ENCODE data around the gene KCTD5.

DNA sequence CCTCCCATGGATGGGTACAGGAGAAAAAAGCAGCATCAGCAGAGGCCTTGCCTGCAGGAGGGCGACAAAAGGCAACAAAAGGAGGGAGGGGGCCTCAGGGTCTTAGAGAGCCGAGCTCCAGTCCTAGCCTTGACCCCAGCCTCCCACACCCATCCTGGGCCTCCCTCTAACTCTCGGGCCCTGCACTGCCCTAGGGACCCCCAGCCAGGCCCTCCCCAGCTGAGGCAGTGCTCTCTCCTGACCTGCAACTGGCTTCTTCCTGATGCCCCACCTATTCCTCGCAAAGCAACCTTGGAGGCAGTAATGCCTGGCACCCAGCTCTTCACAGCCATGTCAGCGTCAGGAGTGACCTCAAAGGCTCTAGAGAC, 54.9 kb downstream of the KCTD5 start:
- TF ChIP-seq CTCF (IDR thresholded peaks at IDR 0.05; ENCODE audit: insufficient read depth, low read depth, low read length) (no peak), EZH2 (IDR thresholded peaks at IDR 0.05; ENCODE audit: insufficient read depth, low read length) (no peak)
